ENCODE results near the gene NANOGP8. TPM values are rescaled to one million over a fixed set of nuclear protein-coding genes. Genes with fewer than 3 reads are reported as not detected.

Gene NANOGP8
- total RNA-seq, 1 donor from 2014 or later, result not detected

DNA sequence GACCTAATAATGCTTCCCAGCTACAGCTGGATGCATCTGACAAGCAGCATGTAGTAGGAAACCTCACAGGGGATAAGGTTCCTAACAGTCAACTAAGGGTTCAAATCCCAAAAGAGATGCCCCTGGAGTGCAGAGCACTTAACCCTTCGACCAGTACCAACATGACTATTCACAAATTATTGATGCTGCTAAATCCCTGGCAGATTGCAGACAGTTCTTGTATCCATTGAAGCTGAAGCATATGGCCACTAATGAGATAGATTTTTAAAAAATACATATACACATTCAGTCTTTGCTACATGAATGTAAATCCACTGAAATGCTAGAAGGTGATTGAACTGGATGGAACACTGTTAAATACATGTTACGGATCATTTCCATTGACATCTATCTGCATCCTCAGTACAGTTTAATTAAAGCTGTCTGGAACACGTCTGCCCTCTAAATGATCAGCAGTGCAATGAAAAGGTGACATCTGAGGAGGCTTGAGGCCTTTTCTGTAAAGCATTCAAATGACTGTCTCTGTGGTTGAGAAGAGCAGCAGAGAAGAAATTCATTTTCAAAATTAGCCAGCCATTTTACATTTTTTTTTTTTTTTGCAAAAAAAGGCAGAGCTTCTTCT is 19.5 kb upstream of the NANOGP8 start:
- H3K27ac ChIP-seq, result no peak overlapping the region
- no peaks in the 10 kb centered on the region for H3K36me3 ChIP-seq
- no peaks in the 10 kb centered on the region for H3K27me3 ChIP-seq
- H3K9me3 ChIP-seq, result no peaks in the 10 kb centered on the region
- intact Hi-C loops (cut with DNase I), result no loop called here
- no peak for DNase-seq
- H3K4me3 ChIP-seq, result no peak overlapping the region
- TF ChIP-seq, protein P1, sequence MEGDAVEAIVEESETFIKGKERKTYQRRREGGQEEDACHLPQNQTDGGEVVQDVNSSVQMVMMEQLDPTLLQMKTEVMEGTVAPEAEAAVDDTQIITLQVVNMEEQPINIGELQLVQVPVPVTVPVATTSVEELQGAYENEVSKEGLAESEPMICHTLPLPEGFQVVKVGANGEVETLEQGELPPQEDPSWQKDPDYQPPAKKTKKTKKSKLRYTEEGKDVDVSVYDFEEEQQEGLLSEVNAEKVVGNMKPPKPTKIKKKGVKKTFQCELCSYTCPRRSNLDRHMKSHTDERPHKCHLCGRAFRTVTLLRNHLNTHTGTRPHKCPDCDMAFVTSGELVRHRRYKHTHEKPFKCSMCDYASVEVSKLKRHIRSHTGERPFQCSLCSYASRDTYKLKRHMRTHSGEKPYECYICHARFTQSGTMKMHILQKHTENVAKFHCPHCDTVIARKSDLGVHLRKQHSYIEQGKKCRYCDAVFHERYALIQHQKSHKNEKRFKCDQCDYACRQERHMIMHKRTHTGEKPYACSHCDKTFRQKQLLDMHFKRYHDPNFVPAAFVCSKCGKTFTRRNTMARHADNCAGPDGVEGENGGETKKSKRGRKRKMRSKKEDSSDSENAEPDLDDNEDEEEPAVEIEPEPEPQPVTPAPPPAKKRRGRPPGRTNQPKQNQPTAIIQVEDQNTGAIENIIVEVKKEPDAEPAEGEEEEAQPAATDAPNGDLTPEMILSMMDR (IDR thresholded peaks at IDR 0.05), result no peak
- ATAC-seq, result no peak
- H3K4me1 ChIP-seq, result no peaks in the 10 kb centered on the region

GRCh38 chr15:35102186-35102585 is 17.1 kb upstream of the NANOGP8 start:
- ATAC-seq, result no peak
- TF ChIP-seq, protein P1 (IDR thresholded peaks at IDR 0.05), result no peak
- no peaks in the 10 kb centered on the region for H3K9me3 ChIP-seq
- no peaks in the 10 kb centered on the region for H3K36me3 ChIP-seq
- H3K27ac ChIP-seq, result no peak overlapping the region
- no peak for DNase-seq
- intact Hi-C loops (cut with DNase I), result no loop called here
- H3K4me1 ChIP-seq, result no peaks in the 10 kb centered on the region
- H3K27me3 ChIP-seq, result no peaks in the 10 kb centered on the region
- no peak overlapping the region for H3K4me3 ChIP-seq

DNA sequence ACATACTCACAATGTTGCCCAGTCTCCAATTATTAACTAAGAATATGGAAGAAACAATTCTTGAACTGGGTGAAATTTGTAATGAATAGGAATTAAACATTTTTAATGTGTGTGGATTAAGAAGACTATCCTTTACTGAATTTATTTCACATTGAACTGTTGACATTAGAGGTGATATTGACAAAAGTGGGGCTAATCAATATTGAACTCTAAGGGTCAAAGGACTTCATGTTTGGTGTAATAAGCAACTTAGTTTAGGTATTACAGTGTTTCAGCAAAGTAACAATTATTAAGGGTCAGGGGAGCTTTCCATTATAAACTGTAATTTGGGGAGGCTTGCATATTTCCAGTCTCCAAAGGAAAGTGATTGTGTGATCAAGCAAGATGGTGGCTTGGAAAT is 16.2 kb upstream of the NANOGP8 start:
- ATAC-seq (no peak), DNase-seq (no peak)
- TF ChIP-seq, protein P1 (IDR thresholded peaks at IDR 0.05), result no peak
- intact Hi-C loops (cut with DNase I), result no loop called here
- Histone ChIP-seq H3K4me3 (no peak overlapping the region), H3K36me3 (no peaks in the 10 kb centered on the region), H3K4me1 (no peaks in the 10 kb centered on the region), H3K27ac (no peak overlapping the region), H3K9me3 (no peaks in the 10 kb centered on the region), H3K27me3 (no peaks in the 10 kb centered on the region)

DNA sequence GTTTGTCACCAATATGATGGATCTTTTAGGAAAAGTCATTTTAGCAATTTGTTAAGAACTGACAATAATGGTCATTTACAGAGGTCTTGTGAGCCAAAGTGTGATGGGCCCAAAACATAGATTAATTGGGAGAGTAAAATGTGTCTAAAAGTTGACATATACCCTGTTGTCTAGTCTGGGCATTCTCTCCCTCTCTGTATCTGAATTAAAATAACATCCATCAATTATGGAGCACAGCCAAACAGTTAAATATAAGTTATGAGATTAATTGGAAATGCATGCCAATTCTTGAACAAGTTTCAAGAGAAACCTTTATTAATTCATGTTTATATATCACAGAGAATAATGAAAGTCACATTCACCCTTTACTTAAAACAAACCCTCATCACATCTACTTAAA is 13.6 kb upstream of the NANOGP8 start:
- TF ChIP-seq, protein P1 (IDR thresholded peaks at IDR 0.05), result no peak
- H3K27me3 ChIP-seq, result no peaks in the 10 kb centered on the region
- no peak overlapping the region for H3K4me3 ChIP-seq
- H3K36me3 ChIP-seq, result no peaks in the 10 kb centered on the region
- H3K9me3 ChIP-seq, result no peaks in the 10 kb centered on the region
- no peaks in the 10 kb centered on the region for H3K4me1 ChIP-seq
- intact Hi-C loops (cut with DNase I), result no loop called here
- no peak for DNase-seq
- no peak overlapping the region for H3K27ac ChIP-seq
- ATAC-seq, result no peak

DNA sequence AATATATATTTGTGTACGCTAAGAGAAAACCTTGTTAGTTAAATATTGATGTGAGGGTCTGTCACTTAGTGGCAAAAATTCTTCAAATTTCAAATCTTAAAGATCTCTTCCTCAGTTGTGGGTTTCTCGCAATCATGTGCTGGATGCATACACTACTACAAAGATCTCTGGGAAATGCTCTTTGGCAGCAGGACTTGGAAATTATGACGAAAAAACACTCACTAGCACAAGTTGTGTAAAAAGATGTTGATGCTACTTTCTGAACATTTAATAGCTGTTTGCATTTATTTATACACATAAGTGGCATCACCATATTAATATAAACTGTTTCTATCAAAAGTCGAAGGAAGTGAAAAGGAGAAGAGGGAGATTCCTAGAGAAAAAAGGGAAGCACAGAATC is 10.8 kb upstream of the NANOGP8 start:
- no peaks in the 10 kb centered on the region for H3K9me3 ChIP-seq
- TF ChIP-seq, protein P1 (IDR thresholded peaks at IDR 0.05), result no peak
- H3K27ac ChIP-seq, result no peak overlapping the region
- no peaks in the 10 kb centered on the region for H3K36me3 ChIP-seq
- no peaks in the 10 kb centered on the region for H3K4me1 ChIP-seq
- no peak overlapping the region for H3K4me3 ChIP-seq
- no peaks in the 10 kb centered on the region for H3K27me3 ChIP-seq
- DNase-seq, result no peak
- ATAC-seq, result no peak
- intact Hi-C loops (cut with DNase I), result no loop called here

- no peaks in the 10 kb centered on the region for H3K27me3 ChIP-seq
- intact Hi-C loops (cut with DNase I), result no loop called here
- no peak overlapping the region for H3K4me3 ChIP-seq
- TF ChIP-seq, protein P1 (IDR thresholded peaks at IDR 0.05), result no peak
- no peaks in the 10 kb centered on the region for H3K4me1 ChIP-seq
- no peaks in the 10 kb centered on the region for H3K36me3 ChIP-seq
- DNase-seq (no peak), ATAC-seq (no peak)
- no peak overlapping the region for H3K27ac ChIP-seq
- no peaks in the 10 kb centered on the region for H3K9me3 ChIP-seq
Measured at GRCh38 chr15:35092846-35093245, 7.8 kb upstream of the NANOGP8 start.
